A673 (cell line): ENCODE results near the gene LAMP5. TPM values are rescaled to one million over a fixed set of nuclear protein-coding genes. Genes with fewer than 3 reads are reported as not detected.

Experiments used
- BruUV-seq: library from RNA; stranded (reverse); fragments of 400-500 nt; replicated peaks from 2 replicates; lab custom pipeline; 2021; lab: Mats Ljungman, UMichigan
- CTCF ChIA-PET: fragments of 300-600 bp; sonication (Branson Sonifier 250); formaldehyde crosslinking; loops from one replicate; lab custom pipeline; 2022; ENCODE audit warnings: antibody characterized with exemption; lab: Charles Lee
- POLR2A ChIA-PET: fragments of 300-600 bp; sonication (Branson Sonifier 250); formaldehyde crosslinking; loops from one replicate; lab custom pipeline; 2022; ENCODE audit warnings: antibody characterized with exemption; ENCODE audit not compliant: low non-redundant PET; lab: Charles Lee
- DNase-seq: peaks from one replicate; pipeline ENCODE4 v3.0.0-alpha.2; 2015; ENCODE audit warnings: low spot score
- H3K27ac ChIP-seq: fragments of 200-600 bp; sonication (generic); 2 replicates; pipeline ENCODE4 v1.5.1; 2016; ENCODE audit warnings: mixed run types, low read depth, mild to moderate bottlenecking, mixed read lengths, antibody characterized with exemption, low read length; ENCODE audit not compliant: poor library complexity, severe bottlenecking
- H3K27me3 ChIP-seq: fragments of 200-600 bp; sonication (generic); replicated peaks from 2 replicates; pipeline ENCODE4 v1.6.1; 2017; ENCODE audit warnings: mixed run types, low read depth, mild to moderate bottlenecking, mixed read lengths, antibody characterized with exemption, low read length; ENCODE audit not compliant: insufficient read depth, poor library complexity
- H3K36me3 ChIP-seq: fragments of 200-600 bp; sonication (generic); 2 replicates; pipeline ENCODE4 v1.6.1; 2016; ENCODE audit warnings: mixed run types, mild to moderate bottlenecking, mixed read lengths, antibody characterized with exemption, low read length; ENCODE audit not compliant: insufficient read depth, poor library complexity, severe bottlenecking
- H3K4me1 ChIP-seq: fragments of 200-600 bp; sonication (generic); 2 replicates; pipeline ENCODE4 v1.6.1; 2017; ENCODE audit warnings: mixed run types, mild to moderate bottlenecking, mixed read lengths, antibody characterized with exemption, low read length; ENCODE audit not compliant: insufficient read depth, poor library complexity, severe bottlenecking
- H3K4me3 ChIP-seq: fragments of 200-600 bp; sonication (generic); 2 replicates; pipeline ENCODE4 v1.5.1; 2016; ENCODE audit warnings: low read depth, mixed run types, mild to moderate bottlenecking, mixed read lengths, low read length; ENCODE audit not compliant: poor library complexity, severe bottlenecking
- H3K9me3 ChIP-seq: fragments of 200-600 bp; sonication (generic); 2 replicates; pipeline ENCODE4 v1.6.1; 2016; ENCODE audit warnings: mixed run types, low read depth, mild to moderate bottlenecking, mixed read lengths, antibody characterized with exemption, low read length; ENCODE audit not compliant: poor library complexity, severe bottlenecking
- CTCF ChIP-seq: fragments of 300-800, 200-600 bp; sonication (generic); conservative IDR thresholded peaks from 2 replicates; pipeline ENCODE4 v1.5.1; 2017; ENCODE audit warnings: low read depth, mild to moderate bottlenecking, antibody characterized with exemption, low read length, moderate library complexity, mixed read lengths
- EZH2 ChIP-seq: fragments of 200-600 bp; sonication (generic); IDR thresholded peaks from 2 replicates; pipeline ENCODE4 v1.6.1; 2017; ENCODE audit warnings: borderline replicate concordance, low read depth, mild to moderate bottlenecking, mixed read lengths, antibody characterized with exemption, low read length; ENCODE audit not compliant: poor library complexity, severe bottlenecking
- intact Hi-C: fragments of 100-400 bp; cut with micrococcal nuclease; formaldehyde crosslinking; loops from one replicate; pipeline ENCODE4 v1.10.0; 2022; ENCODE audit not compliant: unreplicated experiment
- total RNA-seq: library from RNA; stranded (reverse); gene quantifications from 2 replicates; pipeline ENCODE4 v1.2.3, GENCODE V29; 2021

Gene LAMP5
- total RNA-seq, 1 experiment from 2014 or later: not detected

- Histone ChIP-seq H3K36me3 (no peaks in the 10 kb centered on the region), H3K4me3 (no peak overlapping the region), H3K9me3 (no peaks in the 10 kb centered on the region), H3K27ac (no peak overlapping the region), H3K27me3 (peaks cover 44% of the 10 kb centered on the region), H3K4me1 (no peaks in the 10 kb centered on the region)
- no TSS peak for BruUV-seq
- no peak for DNase-seq
- ChIA-PET CTCF (no interaction called here), POLR2A (no interaction called here)
- TF ChIP-seq EZH2 (no peak), CTCF (no peak)
- intact Hi-C loops: no loop called here
These were observed 4.3 kb downstream of the LAMP5 start for GRCh38 chr20:9518576-9519175.

GRCh38 chr20:9520086-9520485 is 5.7 kb downstream of the LAMP5 start:
- intact Hi-C loops: no loop called here
- CTCF ChIA-PET: no interaction called here
- BruUV-seq: no TSS peak

GRCh38 chr20:9523636-9524035 is 9.2 kb downstream of the LAMP5 start:
- no peaks in the 10 kb centered on the region for H3K36me3 ChIP-seq
- H3K4me3 ChIP-seq: no peak overlapping the region
- intact Hi-C loops: no loop called here
- H3K27ac ChIP-seq: no peak overlapping the region
- no TSS peak for BruUV-seq
- H3K4me1 ChIP-seq: no peaks in the 10 kb centered on the region
- CTCF ChIA-PET: no interaction called here
- no peak for DNase-seq
- H3K9me3 ChIP-seq: no peaks in the 10 kb centered on the region
- peaks cover under 1% of the 10 kb centered on the region for H3K27me3 ChIP-seq
- TF ChIP-seq CTCF (no peak), EZH2 (no peak)
- POLR2A ChIA-PET: no interaction called here

More at GRCh38 chr20:9520086-9520485, 5.7 kb downstream of the LAMP5 start:
- DNase-seq: no peak
- Histone ChIP-seq H3K36me3 (no peaks in the 10 kb centered on the region), H3K27ac (no peak overlapping the region), H3K4me1 (no peaks in the 10 kb centered on the region), H3K9me3 (no peaks in the 10 kb centered on the region), H3K27me3 (peaks cover 30% of the 10 kb centered on the region), H3K4me3 (no peak overlapping the region)
- TF ChIP-seq CTCF (no peak), EZH2 (no peak)
- POLR2A ChIA-PET: no interaction called here
